Activated T-cell treated with anti-CD3 and anti-CD28 coated beads, Interleukin-2, amount 50 U/mL, for 24 hours (primary cell): Measurements from ENCODE around the gene RNF123.
"Not testable (repeated sequence)": the region's sequence is repeated elsewhere in the genome, so short reads cannot be mapped to it uniquely, and the experiment has no call there.

ENCODE experiments used
- DNase-seq: peaks from one replicate; pipeline ENCODE4 v3.0.0-alpha.2; 2020
- H3K27ac Mint-ChIP-seq: 2 replicates; pipeline ENCODE4 v1.8.0; 2020; ENCODE audit warnings: mild to moderate bottlenecking, mixed read lengths
- H3K27me3 Mint-ChIP-seq: 2 replicates; pipeline ENCODE4 v1.8.0; 2020; ENCODE audit warnings: mixed read lengths
- H3K36me3 Mint-ChIP-seq: 2 replicates; pipeline ENCODE4 v1.8.0; 2020; ENCODE audit warnings: low read depth, mixed read lengths
- H3K4me1 Mint-ChIP-seq: 2 replicates; pipeline ENCODE4 v1.8.0; 2020; ENCODE audit warnings: low read depth, mixed read lengths
- H3K4me3 Mint-ChIP-seq: 2 replicates; pipeline ENCODE4 v1.8.0; 2020; ENCODE audit warnings: mild to moderate bottlenecking, moderate library complexity, mixed read lengths
- H3K9me3 Mint-ChIP-seq: 2 replicates; pipeline ENCODE4 v1.8.0; 2020; ENCODE audit warnings: mixed read lengths

The RNF123 gene

DNA sequence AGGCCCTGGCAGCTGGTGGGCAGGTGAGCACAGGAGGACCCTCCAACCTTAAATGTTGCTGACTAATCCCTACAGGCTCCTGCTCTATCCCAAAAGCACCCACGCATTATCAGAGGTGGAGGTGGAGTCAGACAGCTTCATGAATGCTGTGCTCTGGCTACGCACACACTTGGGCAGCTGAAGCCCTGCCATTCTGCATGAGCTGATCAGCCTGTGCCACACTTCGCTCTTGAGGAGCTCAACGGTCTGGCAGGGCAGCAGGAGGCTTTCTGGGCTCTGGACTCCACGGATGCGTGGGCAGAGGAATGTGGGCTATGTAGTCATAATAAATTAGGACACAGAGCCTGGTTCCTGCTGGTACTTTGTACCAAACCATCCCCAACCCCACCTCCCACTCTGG lies 6.2 kb upstream of the RNF123 start:
- Mint-ChIP-seq H3K27ac (no peak overlapping the region), H3K36me3 (peaks cover 73% of the 10 kb centered on the region), H3K4me3 (no peak overlapping the region), H3K27me3 (no peaks in the 10 kb centered on the region), H3K4me1 (peaks cover 18% of the 10 kb centered on the region), H3K9me3 (no peaks in the 10 kb centered on the region)
- DNase-seq: no peak

DNA sequence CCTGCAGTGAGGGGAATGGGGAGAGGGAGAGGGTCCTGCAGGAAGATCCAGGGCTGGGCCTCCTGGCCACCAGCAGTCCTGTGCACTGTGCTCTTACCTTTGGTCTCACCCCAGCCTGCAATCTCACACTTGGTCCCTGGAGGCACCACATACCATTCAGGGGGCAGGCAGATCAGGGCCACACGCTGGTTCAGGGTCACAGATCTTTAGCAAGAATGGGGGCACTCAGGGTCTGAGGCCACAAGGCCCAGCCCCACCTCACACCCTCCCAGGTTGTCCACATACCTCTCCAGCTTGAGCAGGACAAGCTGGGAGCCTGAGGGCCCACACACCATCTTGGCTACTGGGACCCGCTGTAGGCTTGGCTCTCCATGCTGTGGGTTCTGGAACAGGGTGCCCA lies 4.9 kb upstream of the RNF123 start:
- H3K4me3 Mint-ChIP-seq, H3K27ac Mint-ChIP-seq, H3K27me3 Mint-ChIP-seq, DNase-seq, H3K9me3 Mint-ChIP-seq: not testable (repeated sequence)
- H3K36me3 Mint-ChIP-seq: peaks cover 65% of the 10 kb centered on the region
- H3K4me1 Mint-ChIP-seq: peaks cover 26% of the 10 kb centered on the region

GRCh38 chr3:49685103-49685502 lies 4.3 kb upstream of the RNF123 start:
- Mint-ChIP-seq H3K36me3 (peaks cover 65% of the 10 kb centered on the region), H3K4me1 (peaks cover 25% of the 10 kb centered on the region)
- not testable (repeated sequence) for DNase-seq, H3K27ac Mint-ChIP-seq, H3K27me3 Mint-ChIP-seq, H3K9me3 Mint-ChIP-seq, H3K4me3 Mint-ChIP-seq

GRCh38 chr3:49685846-49686245 lies 3.5 kb upstream of the RNF123 start:
- not testable (repeated sequence) for H3K27me3 Mint-ChIP-seq, H3K9me3 Mint-ChIP-seq, H3K27ac Mint-ChIP-seq
- H3K4me1 Mint-ChIP-seq: peaks cover 32% of the 10 kb centered on the region
- peaks cover 58% of the 10 kb centered on the region for H3K36me3 Mint-ChIP-seq
- peak overlapping the region; percentile 18 for H3K4me3 Mint-ChIP-seq
- peak; percentile 46 for DNase-seq

GRCh38 chr3:49686346-49686745 lies 3.0 kb upstream of the RNF123 start:
- peak; percentile 66 for DNase-seq
- H3K9me3 Mint-ChIP-seq, H3K27ac Mint-ChIP-seq, H3K27me3 Mint-ChIP-seq: not testable (repeated sequence)
- Mint-ChIP-seq H3K4me3 (peak overlapping the region; percentile 55), H3K36me3 (peaks cover 54% of the 10 kb centered on the region), H3K4me1 (peaks cover 37% of the 10 kb centered on the region)

GRCh38 chr3:49686769-49687423 lies 2.5 kb upstream of the RNF123 start:
- H3K27me3 Mint-ChIP-seq, H3K9me3 Mint-ChIP-seq: not testable (repeated sequence)
- H3K4me3 Mint-ChIP-seq: peak overlapping the region; percentile 15
- DNase-seq: peak; percentile 71
- peaks cover 41% of the 10 kb centered on the region for H3K4me1 Mint-ChIP-seq
- peaks cover 49% of the 10 kb centered on the region for H3K36me3 Mint-ChIP-seq
- peak overlapping the region; percentile 18 for H3K27ac Mint-ChIP-seq

- H3K9me3 Mint-ChIP-seq, H3K4me3 Mint-ChIP-seq, H3K27me3 Mint-ChIP-seq, DNase-seq, H3K27ac Mint-ChIP-seq: not testable (repeated sequence)
- Mint-ChIP-seq H3K4me1 (peaks cover 41% of the 10 kb centered on the region), H3K36me3 (peaks cover 44% of the 10 kb centered on the region)
Observed at GRCh38 chr3:49687424-49687795, 1.9 kb upstream of the RNF123 start.

DNA sequence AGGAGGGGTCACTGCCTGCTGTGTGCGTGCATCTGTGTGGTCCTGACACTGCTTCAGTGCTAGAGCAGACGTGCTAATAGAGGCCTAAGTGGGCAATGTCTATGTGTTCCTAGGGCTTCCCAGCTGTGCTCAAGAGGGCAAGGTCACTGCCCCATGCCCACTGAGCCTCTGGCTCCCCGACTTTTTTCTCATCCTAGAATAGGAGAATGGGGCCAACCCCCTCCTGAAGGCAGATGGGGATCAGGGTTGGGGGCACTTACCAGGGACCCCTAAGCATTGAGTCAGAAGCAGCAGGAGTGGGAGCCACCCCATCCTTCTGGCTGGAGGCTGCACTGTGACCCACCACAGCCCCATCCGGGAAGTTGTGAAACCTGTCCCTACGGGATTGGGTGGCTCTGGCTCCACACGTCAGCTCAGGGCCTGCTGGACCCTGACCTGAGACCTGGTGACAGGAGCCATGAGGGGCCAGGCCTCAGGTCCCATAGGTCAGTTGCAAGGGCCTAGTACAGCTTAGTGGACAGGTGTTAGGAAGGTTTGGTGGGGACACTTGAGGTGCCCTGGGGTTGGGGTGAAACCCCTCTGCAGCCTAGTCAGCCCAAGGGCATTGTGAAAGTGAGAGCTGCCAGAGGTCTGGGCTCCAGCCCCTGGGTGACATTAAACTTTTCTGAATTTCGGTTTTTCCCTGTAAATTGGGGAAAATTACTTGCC lies 865 bp upstream of the RNF123 start:
- peak overlapping the region; percentile 97 for H3K4me3 Mint-ChIP-seq
- not testable (repeated sequence) for H3K9me3 Mint-ChIP-seq, DNase-seq, H3K27me3 Mint-ChIP-seq
- H3K27ac Mint-ChIP-seq: peak overlapping the region; percentile 97
- H3K4me1 Mint-ChIP-seq: peaks cover 45% of the 10 kb centered on the region
- H3K36me3 Mint-ChIP-seq: peaks cover 33% of the 10 kb centered on the region

DNA sequence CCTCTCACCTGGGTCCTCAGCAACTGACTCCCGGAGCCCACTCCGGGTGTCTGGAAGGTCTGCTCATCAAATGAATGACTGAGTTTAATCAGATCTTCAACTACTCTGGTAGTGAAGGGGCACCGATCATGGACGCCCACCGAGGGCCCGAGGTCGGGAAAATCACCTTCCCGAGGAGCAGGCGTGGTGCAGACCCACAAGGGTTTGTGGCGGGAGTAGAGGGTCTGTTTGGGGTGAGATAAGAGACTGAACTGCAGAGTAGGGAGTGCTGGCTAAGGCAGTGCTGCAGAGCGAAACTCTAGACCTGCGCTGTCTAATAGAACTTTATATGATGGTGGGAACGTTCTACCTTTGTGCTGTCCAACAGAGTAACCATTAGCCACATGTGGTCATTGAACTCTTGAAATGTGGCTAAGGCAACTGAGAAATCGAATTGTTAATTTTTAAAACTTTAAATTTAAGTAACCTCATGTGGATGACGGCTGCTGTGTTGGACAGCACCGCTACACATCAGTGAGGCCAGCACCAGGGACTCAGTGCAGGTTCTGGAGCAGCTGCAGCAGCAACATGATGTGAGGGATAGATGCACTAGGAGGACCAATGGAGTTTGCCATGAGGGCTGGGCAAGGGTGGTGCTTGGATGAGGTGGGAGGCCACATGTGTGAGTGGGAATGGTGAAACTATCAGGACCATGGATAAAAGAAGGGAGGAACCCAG lies 709 bp downstream of the RNF123 start:
- peak overlapping the region; percentile 97 for H3K4me3 Mint-ChIP-seq
- peak overlapping the region; percentile 97 for H3K27ac Mint-ChIP-seq
- peaks cover 53% of the 10 kb centered on the region for H3K4me1 Mint-ChIP-seq
- not testable (repeated sequence) for H3K9me3 Mint-ChIP-seq, DNase-seq, H3K27me3 Mint-ChIP-seq
- H3K36me3 Mint-ChIP-seq: peaks cover 27% of the 10 kb centered on the region

DNA sequence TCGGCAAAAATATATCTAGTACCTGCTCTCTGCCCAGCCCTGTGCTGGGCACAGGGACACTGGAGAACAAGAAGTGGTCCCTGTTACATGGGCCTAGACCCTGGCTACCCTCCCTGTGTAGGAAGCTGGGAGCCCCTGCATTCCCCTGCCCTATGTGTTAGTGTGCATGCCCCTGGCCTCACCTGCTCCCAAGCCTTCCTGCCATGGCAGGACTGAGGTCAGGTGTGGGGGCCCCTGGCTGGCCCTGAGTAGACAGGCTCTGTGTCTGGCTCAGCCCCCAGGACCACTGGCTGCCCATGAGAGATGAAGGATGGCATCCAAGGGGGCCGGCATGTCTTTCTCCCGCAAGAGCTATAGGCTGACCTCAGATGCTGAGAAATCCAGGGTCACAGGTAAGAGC lies 1.5 kb downstream of the RNF123 start:
- Mint-ChIP-seq H3K36me3 (peaks cover 22% of the 10 kb centered on the region), H3K27ac (peak overlapping the region; percentile 40), H3K4me3 (peak overlapping the region; percentile 97), H3K4me1 (peaks cover 49% of the 10 kb centered on the region)
- H3K27me3 Mint-ChIP-seq, DNase-seq, H3K9me3 Mint-ChIP-seq: not testable (repeated sequence)

DNA sequence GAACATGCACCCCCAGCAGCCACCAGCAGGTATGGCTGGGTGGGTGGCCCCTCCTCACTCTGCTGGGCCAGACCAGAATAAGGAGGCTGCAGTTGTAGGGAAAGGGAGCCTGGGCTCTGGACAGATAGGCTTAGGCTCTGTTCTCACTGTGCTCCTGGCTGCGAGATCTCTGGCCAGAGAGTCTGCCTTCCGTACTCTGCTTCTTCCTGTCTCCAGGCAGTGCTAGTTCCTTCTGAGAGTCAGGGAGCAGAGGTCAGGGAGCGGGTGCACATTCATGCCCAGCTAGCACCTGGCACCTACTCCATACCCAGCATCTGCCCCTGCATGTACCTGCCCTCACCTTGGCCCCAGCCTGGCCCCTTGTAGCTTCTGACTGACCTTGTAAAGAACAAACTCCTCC lies 2.1 kb downstream of the RNF123 start:
- Mint-ChIP-seq H3K4me1 (peaks cover 47% of the 10 kb centered on the region), H3K36me3 (peaks cover 22% of the 10 kb centered on the region), H3K4me3 (peak overlapping the region; percentile 97)
- H3K27ac Mint-ChIP-seq, H3K27me3 Mint-ChIP-seq, H3K9me3 Mint-ChIP-seq, DNase-seq: not testable (repeated sequence)

DNA sequence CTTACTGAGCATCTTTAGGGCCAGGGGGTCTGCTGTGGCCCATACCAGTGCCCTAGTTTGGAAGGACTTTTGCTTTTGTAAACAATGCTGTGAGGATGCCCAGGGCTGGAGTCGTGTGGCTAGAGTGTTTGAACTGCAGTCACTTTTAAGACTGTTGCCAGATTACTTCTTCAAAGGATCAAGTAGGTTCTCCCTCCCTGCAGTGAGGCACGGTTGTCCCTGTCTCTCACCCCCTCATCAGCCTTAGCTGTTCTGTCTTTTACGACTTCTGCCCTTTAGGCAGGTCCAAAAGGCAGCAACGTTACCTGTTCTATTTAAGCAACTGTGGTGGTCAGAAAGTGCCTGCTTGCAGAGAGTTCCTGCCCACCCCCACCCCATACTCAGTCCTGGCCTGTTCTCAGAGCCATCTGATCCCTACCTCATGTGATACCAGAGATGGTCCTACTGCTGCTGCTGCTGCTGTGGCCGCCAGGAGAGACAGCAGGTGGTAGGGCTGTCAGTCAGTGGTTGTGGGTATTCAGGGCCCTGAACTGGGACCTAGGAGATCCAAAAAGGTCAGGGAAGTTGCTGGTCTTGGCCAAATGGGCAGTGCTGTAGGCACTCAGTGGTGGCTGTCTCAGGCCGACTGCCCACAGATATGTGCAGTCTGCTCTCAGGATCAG lies 5.2 kb downstream of the RNF123 start:
- not testable (repeated sequence) for H3K27me3 Mint-ChIP-seq, H3K27ac Mint-ChIP-seq, DNase-seq, H3K9me3 Mint-ChIP-seq, H3K4me3 Mint-ChIP-seq
- Mint-ChIP-seq H3K4me1 (peaks cover 31% of the 10 kb centered on the region), H3K36me3 (peaks cover 41% of the 10 kb centered on the region)

GRCh38 chr3:49695350-49696015 lies 6.1 kb downstream of the RNF123 start:
- H3K9me3 Mint-ChIP-seq, H3K27me3 Mint-ChIP-seq, DNase-seq, H3K4me3 Mint-ChIP-seq, H3K27ac Mint-ChIP-seq: not testable (repeated sequence)
- peaks cover 41% of the 10 kb centered on the region for H3K36me3 Mint-ChIP-seq
- H3K4me1 Mint-ChIP-seq: peaks cover 24% of the 10 kb centered on the region

GRCh38 chr3:49699281-49699979 lies 10.1 kb downstream of the RNF123 start:
- no peak for DNase-seq
- Mint-ChIP-seq H3K27me3 (no peaks in the 10 kb centered on the region), H3K36me3 (peaks cover 74% of the 10 kb centered on the region), H3K27ac (no peak overlapping the region), H3K4me3 (no peak overlapping the region), H3K9me3 (no peaks in the 10 kb centered on the region), H3K4me1 (peaks cover 3% of the 10 kb centered on the region)
